ENCODE results near the gene B9D1. TPM values are rescaled to one million over a fixed set of nuclear protein-coding genes. Genes with fewer than 3 reads are reported as not detected.

Gene B9D1
- total RNA-seq, 1 experiment from 2014 or later, result 31.9 TPM

- TF ChIP-seq ZNF396 (CRISPR knock-in tag; IDR thresholded peaks at IDR 0.05; ENCODE audit: borderline replicate concordance), result no peak
- no peak for TF ChIP-seq STAT6 (CRISPR knock-in tag; conservative IDR thresholded peaks at IDR 0.05; ENCODE audit: low read depth)
- TF ChIP-seq ETV6 (CRISPR knock-in tag; IDR thresholded peaks at IDR 0.05), result no peak
- no peak for TF ChIP-seq AR (CRISPR knock-in tag; IDR thresholded peaks at IDR 0.05)
- no peak for TF ChIP-seq ZNF532 (CRISPR knock-in tag; IDR thresholded peaks at IDR 0.05; ENCODE audit: borderline replicate concordance)
- TF ChIP-seq IRF1 (CRISPR knock-in tag; IDR thresholded peaks at IDR 0.05), result no peak
- TF ChIP-seq ERG (CRISPR knock-in tag; IDR thresholded peaks at IDR 0.05), result no peak
- TF ChIP-seq ZNF512 (CRISPR knock-in tag; IDR thresholded peaks at IDR 0.05; ENCODE audit: borderline replicate concordance), result no peak
- TF ChIP-seq USF2 (CRISPR knock-in tag; IDR thresholded peaks at IDR 0.05), result no peak
- TF ChIP-seq JAZF1 (CRISPR knock-in tag; IDR thresholded peaks at IDR 0.05), result no peak
- TF ChIP-seq ZMAT4 (CRISPR knock-in tag; IDR thresholded peaks at IDR 0.05), result no peak
- TF ChIP-seq NR3C1 (CRISPR knock-in tag; conservative IDR thresholded peaks at IDR 0.05; ENCODE audit: low read depth), result no peak
- Mint-ChIP-seq H3K4me1 (peaks cover 31% of the 10 kb centered on the region), H3K4me3 (no peak overlapping the region), H3K27me3 (ENCODE audit: low read depth) (no peaks in the 10 kb centered on the region), H3K9me3 (no peaks in the 10 kb centered on the region), H3K27ac (peak overlapping the region; percentile 13; the same call in 1 of the 2 replicates), H3K36me3 (peaks cover 42% of the 10 kb centered on the region)
- DNase-seq (ENCODE audit: low spot score) (no peak), ATAC-seq (no peak)
- ChIA-PET POLR2A (no interaction called here), CTCF (no interaction called here)
These were observed 48.5 kb downstream of the B9D1 start for GRCh38 chr17:19313746-19314651.

All from WTC11 (cell line).